Neuronal stem cell (in vitro differentiated cells): Measurements from ENCODE around the gene PRR23C. TPM values are rescaled to one million over a fixed set of nuclear protein-coding genes. Genes with fewer than 3 reads are reported as not detected.

Experiments used
- DNase-seq: peaks from one replicate; pipeline ENCODE4 v3.0.0-alpha.2; 2013; ENCODE audit warnings: low spot score
- H2AFZ ChIP-seq: one replicate; pipeline ENCODE4 v1.6.1; 2013; ENCODE audit warnings: mild to moderate bottlenecking, low read length, inconsistent platforms
- H2AK5ac ChIP-seq: 2 replicates; pipeline ENCODE4 v1.6.1; 2013; ENCODE audit warnings: low read depth, mild to moderate bottlenecking, inconsistent platforms, low read length, moderate library complexity, mixed read lengths
- H2BK120ac ChIP-seq: 2 replicates; pipeline ENCODE4 v1.6.1; 2013; ENCODE audit warnings: low read depth, mild to moderate bottlenecking, inconsistent platforms, low read length, moderate library complexity, mixed read lengths
- H2BK12ac ChIP-seq: one replicate; pipeline ENCODE4 v1.6.1; 2013; ENCODE audit warnings: low read length, inconsistent platforms
- H2BK15ac ChIP-seq: 2 replicates; pipeline ENCODE4 v1.6.1; 2013; ENCODE audit warnings: mild to moderate bottlenecking, low read length, inconsistent platforms, mixed read lengths
- H2BK5ac ChIP-seq: one replicate; pipeline ENCODE4 v1.6.1; 2013; ENCODE audit warnings: inconsistent platforms, mild to moderate bottlenecking, low read length, moderate library complexity
- H3K14ac ChIP-seq: one replicate; pipeline ENCODE4 v1.6.1; 2013; ENCODE audit warnings: low read length, inconsistent platforms
- H3K18ac ChIP-seq: 2 replicates; pipeline ENCODE4 v1.6.1; 2013; ENCODE audit warnings: low read length, inconsistent platforms
- H3K23ac ChIP-seq: 2 replicates; pipeline ENCODE4 v1.6.1; 2013; ENCODE audit warnings: low read depth, mild to moderate bottlenecking, mixed read lengths, low read length, inconsistent platforms; ENCODE audit not compliant: poor library complexity
- H3K27ac ChIP-seq: replicated peaks from 3 replicates; pipeline ENCODE4 v1.5.1; 2013; ENCODE audit warnings: low read length, inconsistent platforms
- H3K27me3 ChIP-seq, 3 experiments: 2 replicates each; pipeline ENCODE4 v1.6.1; 2013; ENCODE audit warnings: low read length in 3 of 3, mild to moderate bottlenecking in 2 of 3, inconsistent platforms in 1 of 3, low read depth in 1 of 3, mixed read lengths in 1 of 3, moderate library complexity in 1 of 3; ENCODE audit not compliant: control insufficient read depth in 3 of 3, insufficient read depth in 3 of 3
- H3K36me3 ChIP-seq, 2 donors: replicated peaks in 1 of 2; 2 replicates each; pipeline ENCODE4 v1.6.1; 2013; ENCODE audit warnings: low read length in 2 of 2; ENCODE audit not compliant: control insufficient read depth in 2 of 2, insufficient read depth in 2 of 2
- H3K4ac ChIP-seq: 2 replicates; pipeline ENCODE4 v1.6.1; 2013; ENCODE audit warnings: inconsistent platforms, mild to moderate bottlenecking, low read length, moderate library complexity
- H3K4me1 ChIP-seq, 2 donors: 1 replicate in 1 of 2; 2 replicates in 1 of 2; pipeline ENCODE4 v1.6.1; 2013; ENCODE audit warnings: low read length in 2 of 2, low read depth in 1 of 2; ENCODE audit not compliant: control insufficient read depth in 2 of 2, insufficient read depth in 1 of 2
- H3K4me2 ChIP-seq: one replicate; pipeline ENCODE4 v1.6.1; 2013; ENCODE audit warnings: mild to moderate bottlenecking, low read length, inconsistent platforms; ENCODE audit not compliant: insufficient read depth, poor library complexity, severe bottlenecking
- H3K4me3 ChIP-seq, 2 donors: 2 replicates each; pipeline ENCODE4 v1.5.1; 2013; ENCODE audit warnings: low read length in 2 of 2, mild to moderate bottlenecking in 2 of 2, inconsistent platforms in 1 of 2, moderate library complexity in 1 of 2
- H3K79me1 ChIP-seq: one replicate; pipeline ENCODE4 v1.6.1; 2013; ENCODE audit warnings: low read depth, mild to moderate bottlenecking, inconsistent platforms, low read length, moderate library complexity
- H3K9ac ChIP-seq: one replicate; pipeline ENCODE4 v1.6.1; 2013; ENCODE audit warnings: mild to moderate bottlenecking, low read depth, low read length, inconsistent platforms; ENCODE audit not compliant: poor library complexity
- H3K9me3 ChIP-seq, 2 donors: replicated peaks in 1 of 2; 2 replicates each; pipeline versions ENCODE3 to v1.6.1; 2013; ENCODE audit warnings: low read length in 2 of 2, mild to moderate bottlenecking in 2 of 2, inconsistent platforms in 1 of 2, low read depth in 1 of 2, mixed read lengths in 1 of 2, moderate library complexity in 1 of 2; ENCODE audit not compliant: control insufficient read depth in 2 of 2, insufficient read depth in 1 of 2
- H4K8ac ChIP-seq: one replicate; pipeline ENCODE4 v1.6.1; 2013; ENCODE audit warnings: low read depth, mild to moderate bottlenecking, inconsistent platforms, low read length, moderate library complexity
- H4K91ac ChIP-seq: one replicate; pipeline ENCODE4 v1.6.1; 2013; ENCODE audit warnings: low read length, low read depth, mild to moderate bottlenecking, inconsistent platforms; ENCODE audit not compliant: poor library complexity
- WGBS, 2 donors: extraction: QIAGEN DNeasy Blood & Tissue Kit; methylation state at CpG; one replicate each; pipeline ENCODE4 v1.1.7; 2013; ENCODE audit warnings: missing lambda C conversion rate in 2 of 2, mixed read lengths in 1 of 2; ENCODE audit not compliant: insufficient read length in 2 of 2, insufficient replicate concordance in 1 of 2; ENCODE audit errors: extremely low coverage in 2 of 2; 5-methylcytosine and 5-hydroxymethylcytosine counted together
- polyA plus RNA-seq, 2 experiments: library from polyadenylated mRNA; stranded (reverse); fragments of 200-250 nt; gene quantifications; one replicate each; pipeline ENCODE4 v1.2.3, GENCODE V29; 2013

Gene PRR23C
- polyA plus RNA-seq (2013, experiment 1 of 2) = not detected
- not detected for polyA plus RNA-seq (2013, experiment 2 of 2)

- no peaks in the 10 kb centered on the region for H3K27me3 ChIP-seq
- no peak within 1 kb of the TSS for H3K27ac ChIP-seq
- H3K36me3 ChIP-seq = no peaks in the 10 kb centered on the region
- H4K91ac ChIP-seq = no peak within 1 kb of the TSS
- H3K4me3 ChIP-seq = peak within 1 kb of the TSS in 1 of 2 donors; percentile 0
- H3K23ac ChIP-seq = no peak within 1 kb of the TSS
- no peak within 1 kb of the TSS for H2BK12ac ChIP-seq
- H3K4ac ChIP-seq = no peak within 1 kb of the TSS
- H3K18ac ChIP-seq = peak within 1 kb of the TSS; percentile 28
- no peak within 1 kb of the TSS for H2BK120ac ChIP-seq
- H3K4me1 ChIP-seq = no peaks in the 10 kb centered on the region
- H4K8ac ChIP-seq = no peak within 1 kb of the TSS
- no peak within 1 kb of the TSS for H3K9ac ChIP-seq
- H2AK5ac ChIP-seq = no peak within 1 kb of the TSS
- no peak within 1 kb of the TSS for H2BK15ac ChIP-seq
- no peak within 1 kb of the TSS for H2AFZ ChIP-seq
- H3K79me1 ChIP-seq = no peaks in the 10 kb centered on the region
- H3K14ac ChIP-seq = peak within 1 kb of the TSS; percentile 89
- no CpG with 5 or more reads among the region's 77 CpGs for WGBS, 2 donors
- no peak within 1 kb of the TSS for H3K4me2 ChIP-seq
- H3K9me3 ChIP-seq = peaks cover 0 to 9% of the 10 kb centered on the region in 2 donors
- no peak within 1 kb of the TSS for H2BK5ac ChIP-seq
- DNase-seq = no peak
Observed at GRCh38 chr3:139044366-139045210, at the start of gene PRR23C. TSS of gene PRR23C (minus strand) at chr3:139044892. CDS start at chr3:139044620, 272 bp downstream.

GRCh38 chr3:139093840-139094239 lies 49.1 kb upstream of the PRR23C start:
- H2BK120ac ChIP-seq = no peak overlapping the region
- H2BK12ac ChIP-seq = no peak overlapping the region
- peaks cover 0 to 2% of the 10 kb centered on the region in 2 donors for H3K9me3 ChIP-seq
- no peak overlapping the region for H3K4me2 ChIP-seq
- no peak overlapping the region for H4K8ac ChIP-seq
- H3K4me1 ChIP-seq = no peaks in the 10 kb centered on the region
- H3K9ac ChIP-seq = no peak overlapping the region
- H3K79me1 ChIP-seq = no peaks in the 10 kb centered on the region
- H2BK5ac ChIP-seq = no peak overlapping the region
- no peak overlapping the region for H2AFZ ChIP-seq
- H4K91ac ChIP-seq = no peak overlapping the region
- H2BK15ac ChIP-seq = no peak overlapping the region
- H3K27ac ChIP-seq = no peak overlapping the region
- H3K27me3 ChIP-seq = no peaks in the 10 kb centered on the region
- no peak overlapping the region for H3K23ac ChIP-seq
- no peak overlapping the region for H3K14ac ChIP-seq
- H3K4ac ChIP-seq = no peak overlapping the region
- H3K18ac ChIP-seq = no peak overlapping the region
- no peak overlapping the region for H3K4me3 ChIP-seq
- no peaks in the 10 kb centered on the region for H3K36me3 ChIP-seq
- no peak for DNase-seq
- no peak overlapping the region for H2AK5ac ChIP-seq
- no CpG with 5 or more reads among the region's 1 CpG for WGBS, 2 donors

- Histone ChIP-seq H3K4ac (no peak overlapping the region), H4K91ac (no peak overlapping the region), H2AFZ (no peak overlapping the region), H3K9ac (no peak overlapping the region), H3K4me2 (no peak overlapping the region), H3K18ac (no peak overlapping the region), H3K14ac (no peak overlapping the region), H3K27me3 (no peaks in the 10 kb centered on the region), H2BK120ac (no peak overlapping the region), H3K36me3 (no peaks in the 10 kb centered on the region), H3K4me3 (no peak overlapping the region), H3K27ac (no peak overlapping the region), H2BK15ac (no peak overlapping the region), H3K23ac (no peak overlapping the region), H3K9me3 (peaks cover 0 to 2% of the 10 kb centered on the region in 2 donors), H2BK12ac (no peak overlapping the region), H2AK5ac (no peak overlapping the region), H3K79me1 (no peaks in the 10 kb centered on the region), H4K8ac (no peak overlapping the region), H2BK5ac (no peak overlapping the region), H3K4me1 (no peaks in the 10 kb centered on the region)
- no peak for DNase-seq
- WGBS, 2 donors = no CpG with 5 or more reads among the region's 8 CpGs
Observed at GRCh38 chr3:139088462-139089324, 44.0 kb upstream of the PRR23C start.

GRCh38 chr3:139087621-139088020 lies 42.9 kb upstream of the PRR23C start:
- H3K36me3 ChIP-seq = no peaks in the 10 kb centered on the region
- no peak overlapping the region for H3K4me2 ChIP-seq
- no peak overlapping the region for H4K91ac ChIP-seq
- H3K4ac ChIP-seq = no peak overlapping the region
- H2AK5ac ChIP-seq = no peak overlapping the region
- no peak overlapping the region for H2AFZ ChIP-seq
- no peak overlapping the region for H3K23ac ChIP-seq
- no CpG with 5 or more reads among the region's 4 CpGs for WGBS, 2 donors
- DNase-seq = no peak
- no peaks in the 10 kb centered on the region for H3K79me1 ChIP-seq
- no peaks in the 10 kb centered on the region for H3K27me3 ChIP-seq
- no peak overlapping the region for H3K27ac ChIP-seq
- H3K9ac ChIP-seq = no peak overlapping the region
- H2BK120ac ChIP-seq = no peak overlapping the region
- peaks cover 0 to under 1% of the 10 kb centered on the region in 2 donors for H3K9me3 ChIP-seq
- H3K18ac ChIP-seq = no peak overlapping the region
- no peak overlapping the region for H3K4me3 ChIP-seq
- H2BK5ac ChIP-seq = no peak overlapping the region
- H2BK15ac ChIP-seq = no peak overlapping the region
- no peaks in the 10 kb centered on the region for H3K4me1 ChIP-seq
- H3K14ac ChIP-seq = no peak overlapping the region
- no peak overlapping the region for H2BK12ac ChIP-seq
- no peak overlapping the region for H4K8ac ChIP-seq
